Stimulated activated naive CD8-positive, alpha-beta T cell treated with anti-CD3 and anti-CD28 coated beads, Interleukin-15, Interleukin-2, amounts not matched to agents 100 U/mL and 50 U/mL, for 24 hours (primary cell): ENCODE data around the gene ATP11A.

Experiments
- ATAC-seq: fragments of 150-1000 bp; cut with Tn5 transposase; one replicate; pipeline ENCODE4 v1.10.0; 2021
- DNase-seq: peaks from one replicate; pipeline ENCODE4 v3.0.0; 2021

The ATP11A gene

GRCh38 chr13:112743451-112744167 is 53.8 kb downstream of the ATP11A start:
- ATAC-seq (no peak), DNase-seq (no peak)

DNA sequence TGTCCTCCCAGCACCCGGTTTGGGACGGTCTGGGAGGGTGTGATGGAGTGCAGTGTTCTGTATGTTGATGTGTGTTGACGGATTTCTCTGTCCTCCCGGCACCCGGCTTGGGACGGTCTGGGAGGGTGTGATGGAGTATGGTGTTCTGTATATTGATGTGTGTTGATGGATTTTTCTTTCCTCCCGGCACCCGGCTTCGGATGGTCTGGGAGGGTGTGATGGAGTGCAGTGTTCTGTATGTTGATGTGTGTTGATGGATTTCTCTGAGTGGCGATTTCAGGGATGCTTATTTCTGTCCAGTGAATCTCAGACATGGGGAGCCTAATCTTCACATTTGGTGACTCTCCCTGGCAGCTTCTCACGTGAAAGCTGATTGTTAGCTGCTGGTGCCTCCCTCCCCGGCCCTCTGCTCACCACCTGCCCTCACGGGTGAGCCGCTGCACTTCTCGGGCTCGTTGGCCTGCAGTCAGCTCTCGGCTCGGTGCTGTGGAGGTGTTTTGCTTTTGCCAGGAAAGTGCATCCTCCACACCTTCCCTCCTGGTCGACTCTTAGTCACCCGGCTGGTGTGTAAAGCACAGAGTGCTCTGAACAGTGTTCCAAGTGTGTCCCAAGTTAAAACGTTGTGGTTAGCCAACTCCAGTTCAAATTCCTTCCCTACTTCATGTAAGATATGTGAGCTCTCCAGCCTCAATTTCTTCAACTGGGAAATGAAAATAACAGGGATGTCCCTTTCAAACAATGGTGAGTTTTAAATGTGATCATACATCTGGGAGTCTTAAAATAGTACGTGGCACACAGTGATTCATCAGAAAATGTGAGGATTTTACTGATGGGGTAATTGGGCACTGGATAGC is 54.6 kb downstream of the ATP11A start:
- DNase-seq (no peak), ATAC-seq (no peak)

GRCh38 chr13:112746044-112746443 is 56.2 kb downstream of the ATP11A start:
- ATAC-seq = no peak
- DNase-seq = no peak

DNA sequence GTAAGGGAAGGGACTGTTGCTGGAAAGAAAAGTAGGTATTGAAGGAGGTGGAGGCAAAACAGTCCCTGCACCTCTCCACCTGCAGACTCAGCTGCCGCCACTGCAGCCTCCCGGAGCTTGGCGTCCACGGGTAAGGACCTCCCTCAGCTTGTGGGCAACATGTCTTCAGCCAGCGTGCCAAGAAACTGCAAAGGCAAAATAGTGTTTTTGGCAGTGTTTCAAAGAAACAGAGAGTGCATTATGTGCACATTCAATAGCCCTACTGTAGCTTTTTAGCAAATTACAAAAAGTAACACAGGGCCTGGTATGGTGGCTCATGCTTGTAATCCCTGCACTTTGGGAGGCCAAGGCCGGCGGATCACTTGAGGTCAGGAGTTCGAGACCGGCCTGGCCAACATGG is 57.4 kb downstream of the ATP11A start:
- ATAC-seq (no peak), DNase-seq (no peak)

DNA sequence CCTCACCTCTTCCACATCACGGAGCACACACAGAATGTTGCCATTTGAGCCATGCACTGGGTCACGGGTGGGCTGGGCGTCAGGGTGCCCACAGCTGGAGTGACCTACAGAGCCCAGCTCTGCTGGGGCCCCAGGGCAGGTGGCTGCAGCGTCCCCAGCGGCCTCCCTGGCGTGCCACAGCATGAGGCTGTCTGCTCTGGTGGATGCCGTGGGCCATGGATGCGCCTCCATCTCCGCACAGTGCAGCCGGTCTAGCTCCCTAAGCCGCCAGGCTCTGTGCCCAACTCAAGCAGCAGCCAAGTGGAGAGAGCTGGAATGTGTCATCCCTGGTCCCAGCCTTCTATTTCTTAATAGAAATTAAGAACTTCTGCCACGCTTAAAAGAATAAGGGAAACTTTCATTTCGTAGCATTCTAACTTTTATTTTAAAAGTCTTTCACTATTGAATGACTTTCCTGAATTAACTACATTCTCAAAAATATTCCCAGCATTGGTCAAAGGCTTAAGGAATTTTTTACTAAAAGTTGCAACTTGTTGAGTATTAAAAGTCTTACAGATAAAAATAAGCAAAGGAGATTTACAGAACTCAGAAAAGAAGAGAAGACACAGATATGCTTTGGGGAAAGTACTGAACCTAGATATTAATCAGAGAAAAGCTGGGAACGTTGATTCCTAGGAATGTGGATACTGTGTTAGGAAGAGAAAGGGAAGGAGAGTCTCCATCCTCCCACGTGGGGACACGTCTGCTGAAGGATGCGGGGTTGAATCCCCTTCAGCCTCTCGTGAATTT is 59.3 kb downstream of the ATP11A start:
- ATAC-seq = no peak
- DNase-seq = no peak

DNA sequence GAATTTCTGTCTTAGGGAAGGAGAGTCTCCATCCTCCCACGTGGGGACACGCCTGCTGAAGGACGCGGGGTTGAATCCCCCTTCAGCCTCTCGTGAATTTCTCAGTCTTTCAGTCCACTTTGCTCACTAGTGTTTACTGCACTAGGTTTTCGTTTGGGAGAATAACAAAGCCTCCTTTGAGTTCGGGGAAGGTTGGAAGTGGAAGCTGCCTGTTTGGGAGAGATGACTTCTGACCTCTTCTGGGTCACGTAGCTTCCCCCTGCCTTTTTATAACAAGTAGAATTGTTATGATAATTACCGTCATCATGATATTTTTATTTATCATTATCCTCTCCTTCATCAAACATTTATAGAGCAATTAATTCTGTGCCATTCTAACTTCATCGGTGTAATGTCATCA is 60.7 kb downstream of the ATP11A start:
- ATAC-seq = no peak

DNA sequence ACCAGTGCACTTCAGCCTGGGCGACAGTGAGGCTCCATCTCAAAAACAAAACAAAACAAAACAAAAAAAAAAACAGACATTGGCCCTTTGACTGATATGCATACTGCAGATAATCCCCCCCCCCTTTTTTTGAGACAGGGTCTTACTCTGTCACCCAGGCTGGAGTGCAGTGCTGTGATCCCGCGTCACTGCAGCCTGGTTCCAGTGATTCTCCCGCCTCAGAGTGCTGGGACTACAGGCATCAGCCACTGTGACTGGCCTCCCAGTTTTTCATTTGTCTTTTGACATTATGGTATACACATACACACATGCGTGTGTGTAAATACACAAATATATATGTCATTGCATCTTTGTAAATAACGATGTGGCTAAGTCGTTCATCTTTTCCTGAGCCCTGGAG is 61.8 kb downstream of the ATP11A start:
- DNase-seq (no peak), ATAC-seq (no peak)

More for the DNA sequence above, 60.7 kb downstream of the ATP11A start:
- DNase-seq = no peak

- ATAC-seq = no peak
- DNase-seq = no peak
Measured at GRCh38 chr13:112752211-112752610, 62.4 kb downstream of the ATP11A start.

DNA sequence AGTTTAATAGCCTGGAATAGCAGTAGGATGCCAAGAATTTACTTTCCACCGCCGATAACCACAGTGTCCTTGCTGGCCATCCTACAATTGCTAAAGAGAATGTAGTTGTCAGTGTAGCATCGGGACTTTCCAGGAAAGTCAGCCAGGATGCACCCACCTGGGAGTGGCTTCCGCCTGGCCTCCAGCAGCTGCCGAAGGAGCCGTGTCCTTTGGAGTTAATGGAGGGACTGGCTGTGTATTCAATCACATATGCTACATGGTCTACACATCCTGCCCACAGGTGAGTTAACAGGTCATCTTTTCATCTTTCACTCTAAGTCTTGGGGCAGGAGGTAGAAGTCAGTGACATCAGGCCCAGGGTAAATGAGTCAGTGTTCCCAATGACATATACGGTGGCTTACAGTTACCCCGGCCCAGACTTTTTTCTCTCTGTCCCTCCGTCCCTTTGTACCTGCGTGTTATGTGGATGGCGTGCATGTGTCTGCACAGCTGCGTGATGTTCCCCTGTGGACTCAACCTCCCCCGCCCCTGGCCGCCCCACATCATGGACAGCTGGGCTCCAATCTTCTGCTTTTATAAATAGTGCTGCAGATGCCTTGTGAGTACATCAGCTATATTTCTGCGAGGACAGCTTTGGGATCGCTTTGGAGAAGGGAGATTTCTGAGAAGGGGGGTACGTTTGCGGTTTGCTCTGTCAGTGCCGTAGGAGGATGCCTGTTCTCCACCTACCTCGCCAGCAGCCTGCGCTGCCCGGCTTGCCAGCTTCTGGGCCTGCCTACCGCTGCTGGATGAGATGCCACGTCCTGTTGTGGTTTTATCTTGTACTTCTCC is 63.1 kb downstream of the ATP11A start:
- ATAC-seq = peak; percentile 94
- peak; percentile 35 for DNase-seq

DNA sequence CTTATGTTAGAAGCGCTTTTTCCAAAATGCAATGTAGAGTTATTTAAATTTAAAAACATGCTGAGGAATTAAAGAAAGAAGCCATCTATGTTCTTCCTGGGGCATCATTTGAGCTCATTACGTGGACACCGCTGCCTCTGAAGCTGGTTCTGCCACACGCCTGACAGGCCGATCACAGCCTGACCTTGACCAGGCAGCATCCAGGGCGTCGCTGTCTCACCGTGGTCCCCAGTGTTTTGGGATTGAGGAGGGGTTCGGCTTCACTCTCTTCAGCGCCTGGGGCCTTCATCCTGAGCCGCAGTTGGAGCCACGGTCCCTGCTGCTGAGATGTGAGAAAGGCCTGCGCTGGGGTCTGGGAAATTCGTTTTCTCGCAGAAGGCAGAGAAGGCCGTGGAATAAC is 64.0 kb downstream of the ATP11A start:
- DNase-seq = no peak
- no peak for ATAC-seq

- no peak for ATAC-seq
- DNase-seq = no peak
Measured at GRCh38 chr13:112754281-112755025, 64.6 kb downstream of the ATP11A start.

DNA sequence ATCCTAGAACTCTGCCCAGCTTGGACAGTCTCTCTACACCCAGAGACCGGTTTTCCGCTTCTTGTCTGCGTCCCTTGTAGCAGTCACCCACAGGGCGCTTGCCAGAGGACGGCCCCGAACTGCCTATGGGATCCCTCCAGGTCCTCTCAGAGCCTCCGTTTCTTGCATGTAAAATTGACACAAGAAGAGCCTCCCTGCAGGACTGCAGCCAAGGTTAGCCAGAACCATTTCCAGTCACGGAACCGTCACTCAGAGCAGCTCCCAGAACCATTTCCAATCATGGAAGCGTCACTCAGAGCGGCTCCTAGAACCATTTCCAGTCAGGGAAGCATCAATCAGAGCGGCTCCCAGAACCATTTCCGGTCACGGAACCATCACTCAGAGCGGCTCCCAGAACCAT is 65.5 kb downstream of the ATP11A start:
- ATAC-seq (no peak), DNase-seq (no peak)

DNA sequence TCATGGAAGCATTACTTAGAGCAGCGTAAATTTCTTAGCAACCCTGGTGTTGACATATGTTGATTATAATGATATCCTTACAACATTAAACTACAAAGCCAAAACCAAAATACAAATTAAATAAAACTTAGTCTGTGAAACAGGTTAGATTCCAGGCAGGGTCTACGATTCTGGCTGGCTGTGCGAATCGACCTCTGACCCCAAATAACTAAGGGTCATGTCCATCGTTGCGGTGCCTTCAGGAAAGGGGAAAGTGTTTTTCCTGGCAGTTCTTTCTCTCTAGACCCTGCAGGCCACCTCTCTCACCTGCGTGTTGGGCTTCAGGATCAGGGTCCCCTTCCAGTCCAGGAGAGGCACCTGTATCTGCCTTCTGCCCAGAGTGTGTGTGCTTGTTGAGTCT is 66.2 kb downstream of the ATP11A start:
- ATAC-seq = no peak

DNA sequence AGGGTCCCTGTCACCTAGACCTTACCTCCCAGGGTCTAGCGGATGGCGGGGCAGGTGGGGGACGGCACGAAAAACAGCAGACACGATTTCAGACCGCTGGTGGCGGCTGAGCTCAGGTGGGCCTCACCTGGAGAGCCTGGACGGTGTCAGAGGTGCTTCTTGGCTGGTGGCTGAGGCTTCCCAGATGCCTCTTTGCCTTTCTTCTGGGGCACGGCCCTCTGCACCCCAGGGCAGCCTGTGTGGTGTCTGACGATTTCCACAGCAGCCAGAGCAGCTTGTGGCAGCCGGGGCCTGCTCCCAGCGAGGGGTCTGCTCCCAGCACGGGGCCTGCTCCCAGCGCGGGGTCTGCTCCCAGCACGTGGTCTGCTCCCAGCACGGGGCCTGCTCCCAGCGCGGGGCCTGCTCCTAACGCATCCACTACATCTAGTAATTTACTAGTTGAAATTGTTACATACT is 66.7 kb downstream of the ATP11A start:
- DNase-seq = no peak
- ATAC-seq = no peak

More for the DNA sequence above, 66.2 kb downstream of the ATP11A start:
- DNase-seq = no peak

GRCh38 chr13:112756967-112757758 is 67.3 kb downstream of the ATP11A start:
- DNase-seq (no peak), ATAC-seq (no peak)

GRCh38 chr13:112757759-112758086 is 67.9 kb downstream of the ATP11A start:
- DNase-seq = no peak
- no peak for ATAC-seq

- DNase-seq = no peak
Measured at GRCh38 chr13:112759053-112759452, 69.2 kb downstream of the ATP11A start.

DNA sequence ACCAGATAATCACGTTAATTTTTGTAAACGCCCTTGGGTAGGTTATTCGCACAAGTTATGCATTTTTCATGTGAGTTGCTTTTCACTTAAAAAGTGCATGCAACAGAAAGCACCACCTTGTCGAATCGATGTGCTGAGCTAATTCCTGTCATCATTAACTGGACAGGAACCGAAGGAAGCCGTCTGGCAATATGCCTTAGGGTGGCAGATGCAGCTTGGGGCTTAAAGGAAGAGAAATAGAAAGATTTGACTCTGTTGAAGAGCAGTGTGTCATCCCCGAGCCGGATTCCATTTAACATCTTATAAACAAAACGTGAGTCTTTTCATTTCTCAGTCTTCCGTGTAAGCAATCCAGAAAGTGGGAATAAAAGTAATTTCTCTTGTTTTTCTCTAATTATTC is 70.0 kb downstream of the ATP11A start:
- ATAC-seq (no peak), DNase-seq (no peak)

More at GRCh38 chr13:112759053-112759452, 69.2 kb downstream of the ATP11A start:
- no peak for ATAC-seq

- DNase-seq (no peak), ATAC-seq (no peak)
Measured at GRCh38 chr13:112760435-112760834, 70.6 kb downstream of the ATP11A start.

DNA sequence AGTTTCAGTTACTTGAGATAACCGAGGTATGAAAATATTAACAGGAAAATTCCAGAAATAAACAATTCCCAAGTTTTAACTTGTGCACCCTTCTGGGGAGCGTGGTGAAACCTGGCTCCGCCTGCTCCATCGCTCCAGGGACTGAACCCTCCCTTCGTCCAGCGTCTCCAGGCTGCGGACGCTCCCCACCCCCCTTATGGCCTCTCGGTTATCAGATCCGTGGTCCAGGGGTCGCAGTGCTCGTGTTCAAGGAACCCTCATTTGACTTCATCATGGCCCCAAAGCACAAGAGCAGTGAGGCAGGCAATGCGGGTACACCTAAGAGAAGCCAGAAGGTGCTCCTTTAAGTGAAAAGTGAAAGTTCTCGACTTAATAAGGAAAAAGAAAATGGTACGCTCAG is 71.1 kb downstream of the ATP11A start:
- ATAC-seq = no peak
- DNase-seq = no peak
